Measurements from ENCODE around the gene BAG5.

BAG5 gene

DNA sequence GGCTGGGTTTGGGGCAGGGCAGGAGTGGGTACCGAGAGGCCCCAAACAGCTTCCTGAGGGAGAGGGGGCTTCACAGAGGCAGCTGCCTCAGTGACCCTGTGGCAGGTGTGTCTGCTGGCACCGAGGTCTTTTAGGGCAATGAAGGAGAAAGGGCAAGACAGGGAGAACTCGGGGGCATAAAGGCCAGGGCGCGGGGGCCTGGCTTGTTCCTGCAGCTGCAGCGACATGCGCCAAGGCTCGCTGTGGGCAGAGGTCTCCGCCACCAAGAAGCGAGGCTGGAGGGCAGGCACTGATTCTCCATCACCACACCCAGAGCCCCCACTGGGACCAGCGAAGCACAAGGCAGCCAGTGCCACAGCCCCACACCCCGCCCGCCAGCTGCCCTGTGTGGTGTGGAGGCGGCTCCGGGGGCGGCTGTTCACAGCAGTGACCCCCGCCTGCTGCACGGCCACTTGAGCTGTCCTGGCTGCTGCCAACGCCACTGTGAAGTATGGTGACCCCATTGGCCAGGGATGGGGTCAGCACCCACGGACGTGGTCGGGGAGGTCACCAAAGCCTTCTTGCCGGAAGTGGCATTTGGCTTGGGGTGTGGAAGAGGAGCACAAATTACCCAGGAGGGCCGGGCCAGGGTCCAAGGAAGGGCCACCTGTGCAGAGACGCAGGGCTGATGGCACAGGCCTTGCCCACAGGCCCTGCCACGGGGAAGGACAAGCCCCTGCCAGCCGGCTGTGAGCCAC is 16.4 kb downstream of the BAG5 start:
- no peak for DNase-seq

DNA sequence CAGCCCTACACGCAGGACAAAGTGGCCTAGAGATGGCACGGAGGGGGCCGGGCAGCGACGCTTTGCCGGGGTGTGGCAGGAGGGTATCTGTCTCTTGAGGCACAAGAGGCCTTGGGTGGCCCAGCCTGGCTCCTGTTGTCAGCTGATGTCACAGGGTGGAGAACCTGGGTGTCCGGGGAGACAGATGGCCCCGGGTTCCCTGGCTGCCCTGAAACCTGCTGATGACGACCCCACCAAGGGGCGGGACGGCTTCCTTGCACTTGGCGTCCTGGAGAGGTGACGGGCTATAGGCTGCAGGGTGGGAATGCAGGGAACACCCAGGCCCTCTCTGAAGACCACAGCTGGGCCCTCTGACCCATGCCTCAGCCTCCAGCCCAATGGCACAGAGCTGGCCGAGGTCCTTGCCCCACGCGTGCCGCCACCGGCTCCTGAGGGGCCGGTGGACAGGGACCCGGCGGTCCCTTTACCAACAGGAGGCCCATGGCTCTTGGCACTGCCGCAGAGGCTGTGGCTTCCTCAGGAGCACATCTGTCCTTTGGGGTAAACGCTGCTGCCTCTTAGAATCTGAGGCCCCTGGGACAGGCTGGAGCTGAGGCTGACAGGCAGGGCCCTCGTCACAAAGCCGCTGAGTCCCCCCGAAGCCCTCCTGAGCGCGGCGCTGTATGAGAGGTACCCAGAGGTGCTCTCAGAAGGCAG is 17.1 kb downstream of the BAG5 start:
- DNase-seq = no peak

DNA sequence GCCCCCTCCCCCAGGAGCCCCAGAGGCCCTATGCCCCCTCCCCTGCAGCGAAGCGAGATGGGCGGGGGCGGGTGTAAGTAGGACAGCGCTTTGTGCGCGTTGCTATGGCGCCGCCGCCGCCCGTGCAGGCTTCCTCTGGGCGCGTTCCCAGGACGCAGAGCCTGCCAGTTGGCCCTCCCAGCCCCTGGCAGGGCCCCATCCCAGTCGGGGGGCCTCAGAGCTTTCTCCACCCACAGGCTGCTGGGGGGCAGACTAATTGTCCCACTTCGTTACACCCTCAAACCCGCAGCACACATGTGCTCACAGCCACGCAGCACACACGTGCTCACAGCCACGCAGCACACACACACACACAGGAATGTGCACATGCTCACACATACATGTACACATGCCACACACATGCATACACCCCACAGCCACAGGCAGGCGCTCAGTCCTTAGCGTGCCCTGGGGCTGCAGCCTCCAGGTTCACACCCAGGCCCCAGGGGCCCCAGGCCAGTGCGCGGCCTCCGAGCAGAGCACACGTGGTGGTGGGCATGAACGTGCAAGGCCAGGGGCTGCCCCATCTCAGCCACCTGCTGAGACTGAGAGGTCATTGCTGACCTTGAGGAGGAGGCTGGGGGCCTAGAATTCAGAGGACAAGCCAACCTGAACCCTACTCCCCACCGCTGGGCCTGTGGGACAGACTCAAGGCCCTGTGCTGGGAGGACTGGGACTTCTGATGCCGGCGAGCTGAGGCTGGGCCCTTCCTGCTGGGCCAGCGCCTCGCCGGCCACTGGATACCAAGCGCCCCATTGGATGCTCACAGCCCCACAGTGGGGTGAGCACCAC is 17.9 kb downstream of the BAG5 start:
- no peak for DNase-seq

DNA sequence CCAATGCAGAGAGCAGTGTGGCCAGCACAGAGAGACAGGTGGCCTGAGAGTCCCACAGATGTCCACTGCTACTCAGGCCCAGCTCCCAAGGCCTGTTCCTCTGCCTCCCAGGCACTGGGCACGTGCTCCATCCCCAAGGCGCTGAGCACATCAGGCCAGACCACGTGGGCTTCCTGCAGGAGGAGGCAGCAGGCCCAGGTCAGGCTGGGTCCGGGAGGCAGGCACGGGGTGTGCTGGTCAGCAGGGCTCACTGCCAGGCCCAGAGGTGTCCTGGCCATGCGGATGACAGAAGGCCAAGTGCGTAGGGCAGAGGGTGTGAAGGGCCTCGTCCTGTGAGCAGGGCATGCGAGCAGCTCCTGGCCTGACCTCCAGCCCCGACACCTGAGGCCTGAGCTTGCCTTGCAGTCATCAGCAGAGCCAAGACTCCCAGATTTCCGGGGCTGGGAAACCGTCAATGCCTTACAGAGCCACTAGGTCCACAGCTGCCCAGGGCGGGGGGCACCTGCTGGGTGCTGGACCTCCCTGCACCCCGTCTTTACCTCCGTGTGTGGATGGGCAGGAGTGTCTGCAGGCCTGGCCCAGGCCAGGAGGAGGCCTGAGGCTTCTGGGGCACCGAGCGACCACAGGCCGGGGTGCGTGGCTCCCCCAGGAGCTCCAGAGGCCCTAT is 18.6 kb downstream of the BAG5 start:
- DNase-seq = no peak

DNA sequence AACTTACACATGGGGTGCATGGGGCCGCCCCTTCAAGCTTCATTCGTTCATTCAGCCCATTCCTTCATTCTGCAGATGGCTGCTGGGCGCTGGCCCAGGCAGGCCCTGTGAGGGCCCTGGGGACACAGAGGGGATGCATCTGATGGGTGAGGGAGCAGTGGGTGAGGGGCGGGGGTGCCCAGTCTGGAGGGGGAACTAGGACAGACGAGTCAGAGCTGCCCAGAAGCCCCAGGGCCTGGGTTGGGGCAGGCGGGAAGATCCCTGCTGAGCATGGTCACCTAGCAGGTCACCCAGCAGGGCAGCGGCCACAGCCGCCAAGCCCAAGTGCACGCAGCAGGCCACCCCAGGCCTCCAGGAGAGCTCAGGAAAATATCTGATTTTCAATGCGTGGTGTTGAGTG is 19.3 kb downstream of the BAG5 start:
- no peak for DNase-seq

DNA sequence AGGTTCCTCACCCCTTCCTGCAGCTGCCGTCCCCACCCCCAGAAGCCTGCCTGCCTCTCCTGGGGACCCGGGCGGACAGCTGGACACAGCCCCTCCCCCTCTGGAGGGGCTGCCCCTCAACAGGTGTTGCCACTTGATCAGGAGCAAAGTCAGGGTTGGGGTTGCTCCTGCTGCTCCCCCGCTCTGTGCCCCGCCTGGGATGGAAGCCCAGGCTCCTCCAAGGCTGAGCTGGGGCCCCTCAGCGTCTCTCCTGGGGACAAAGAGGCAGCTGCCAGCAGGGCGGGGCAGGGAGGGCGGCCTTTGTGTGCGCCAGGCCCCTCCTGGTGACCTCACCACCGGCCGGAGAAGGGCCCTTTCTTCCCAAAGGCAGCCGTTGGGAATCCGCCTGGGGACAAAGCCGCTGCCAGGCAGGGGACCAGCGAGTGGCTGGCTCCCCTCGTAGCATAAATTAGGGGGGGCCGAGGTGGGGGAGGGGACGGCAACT is 19.8 kb downstream of the BAG5 start:
- DNase-seq = no peak

DNA sequence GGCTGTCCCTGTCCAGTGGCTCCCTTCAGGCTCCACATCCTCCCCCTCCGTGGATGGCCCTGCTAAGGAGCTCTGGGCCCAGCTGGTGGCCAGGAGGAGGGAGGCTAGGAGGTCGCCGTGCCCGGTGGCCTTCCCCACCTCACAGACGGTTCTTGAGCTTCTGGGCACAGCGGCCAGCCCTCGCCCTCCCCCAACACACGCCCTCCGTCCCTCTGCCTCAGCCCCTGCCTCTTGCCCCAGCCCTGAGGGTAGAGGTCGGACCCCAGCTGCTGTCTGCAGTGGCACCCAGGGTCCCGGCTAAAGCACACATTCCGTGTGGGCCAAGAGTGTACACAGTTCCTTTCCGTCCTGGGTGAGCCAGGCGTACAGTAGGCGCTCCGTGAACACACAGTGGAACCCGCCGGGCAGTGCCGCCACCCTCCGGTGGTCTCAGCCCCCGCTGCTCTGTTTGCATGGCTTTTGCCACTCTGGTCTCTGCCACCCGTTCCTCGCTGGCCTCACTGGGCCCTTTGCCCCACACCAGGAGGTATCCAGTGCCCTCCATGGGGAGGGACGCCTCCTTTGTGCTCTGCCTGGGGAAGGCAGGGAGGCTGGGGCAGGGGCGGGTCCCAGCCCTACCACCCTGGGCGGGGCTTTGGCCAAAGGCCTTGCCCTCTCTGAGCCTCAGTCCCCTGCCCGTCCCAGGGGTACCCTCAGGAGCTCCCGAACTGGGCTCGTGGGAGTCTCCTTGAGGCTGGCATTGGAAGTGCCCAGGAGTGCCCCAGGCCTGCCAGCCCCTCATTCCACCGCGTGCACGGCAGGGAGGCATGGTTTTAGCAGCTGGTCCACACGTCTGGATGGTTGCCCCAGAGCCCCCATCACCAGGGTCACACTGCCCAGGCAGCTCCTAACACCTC is 20.5 kb downstream of the BAG5 start:
- no peak for DNase-seq

DNA sequence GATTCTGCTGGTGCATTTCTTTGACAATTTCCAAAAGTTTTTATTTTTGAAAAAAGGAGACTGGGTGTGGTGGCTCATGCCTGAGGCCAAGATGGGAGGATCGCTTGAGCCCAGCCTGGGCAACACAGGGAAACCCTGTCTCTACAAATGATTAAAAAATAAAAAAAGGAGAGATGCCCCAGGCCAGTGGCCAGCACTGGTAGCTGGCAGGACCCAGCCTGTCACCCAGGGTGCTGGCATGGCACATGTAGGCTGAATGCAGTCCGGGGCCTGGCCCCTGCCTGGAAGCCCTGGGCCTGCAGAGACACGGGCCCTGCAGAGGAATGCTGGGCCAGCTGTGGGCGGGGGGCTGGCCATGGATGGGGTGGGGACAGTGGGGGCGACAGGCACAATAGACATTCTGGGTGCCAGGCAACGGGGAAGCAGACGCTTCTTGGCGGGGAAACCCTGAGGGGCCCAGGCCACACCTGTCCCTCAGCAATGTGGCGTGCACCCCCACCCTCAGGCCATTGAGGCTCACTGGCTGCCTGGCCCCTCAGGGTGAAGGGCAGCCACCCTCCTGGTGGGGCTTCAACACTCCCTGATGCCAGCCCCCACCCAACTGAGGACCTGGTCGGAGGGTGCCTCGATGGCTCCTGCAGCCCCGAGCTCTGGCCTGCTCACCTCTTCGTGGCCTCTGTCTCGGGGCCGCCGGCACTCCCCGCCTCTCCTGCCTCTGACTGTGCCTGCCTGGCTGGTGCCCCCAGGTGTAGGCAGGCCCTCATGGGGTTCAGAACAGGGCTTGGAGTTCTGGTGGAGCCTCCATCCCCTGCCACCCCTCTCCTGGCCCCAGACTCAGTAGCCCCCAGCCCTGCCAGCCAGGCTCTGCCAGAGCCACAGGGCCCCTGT is 21.4 kb downstream of the BAG5 start:
- no peak for DNase-seq

DNA sequence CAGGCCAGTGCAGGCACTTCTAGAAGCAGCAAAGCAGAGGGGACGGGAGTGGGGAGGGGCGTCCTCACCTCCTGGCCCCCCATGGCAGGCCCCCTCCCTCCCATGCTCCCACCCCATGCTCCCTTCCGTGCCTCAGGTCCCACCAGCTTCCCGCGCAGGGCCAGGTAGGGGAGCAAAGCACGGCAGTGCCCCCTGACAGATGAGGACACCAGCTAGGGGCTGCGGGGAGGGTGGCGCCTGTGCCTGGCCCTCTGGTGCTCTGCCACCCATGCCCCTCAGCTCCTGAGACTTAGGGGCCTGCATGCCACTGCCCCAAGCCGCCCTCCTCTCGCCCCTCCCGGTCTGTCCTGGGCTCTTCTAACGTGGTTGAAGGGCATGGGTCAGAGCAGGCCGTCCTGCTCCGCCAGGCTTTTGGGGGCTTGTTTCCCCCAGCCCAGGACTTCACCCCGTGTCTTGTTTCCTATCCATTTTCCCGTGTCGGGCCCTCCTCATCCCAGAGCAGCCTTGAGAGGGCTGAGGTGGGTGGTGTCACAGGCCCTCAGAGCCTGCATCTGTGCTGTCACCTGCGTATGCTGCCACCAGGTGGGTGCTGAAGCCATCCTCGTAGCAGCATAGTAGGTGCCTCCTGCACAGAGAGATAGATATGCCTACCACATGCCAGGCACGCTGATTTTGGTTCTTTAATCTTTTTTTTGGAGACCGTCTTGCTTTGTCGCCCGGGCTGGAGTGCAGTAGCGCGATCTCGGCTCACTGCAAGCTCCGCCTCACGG is 23.2 kb downstream of the BAG5 start:
- no peak for DNase-seq

DNA sequence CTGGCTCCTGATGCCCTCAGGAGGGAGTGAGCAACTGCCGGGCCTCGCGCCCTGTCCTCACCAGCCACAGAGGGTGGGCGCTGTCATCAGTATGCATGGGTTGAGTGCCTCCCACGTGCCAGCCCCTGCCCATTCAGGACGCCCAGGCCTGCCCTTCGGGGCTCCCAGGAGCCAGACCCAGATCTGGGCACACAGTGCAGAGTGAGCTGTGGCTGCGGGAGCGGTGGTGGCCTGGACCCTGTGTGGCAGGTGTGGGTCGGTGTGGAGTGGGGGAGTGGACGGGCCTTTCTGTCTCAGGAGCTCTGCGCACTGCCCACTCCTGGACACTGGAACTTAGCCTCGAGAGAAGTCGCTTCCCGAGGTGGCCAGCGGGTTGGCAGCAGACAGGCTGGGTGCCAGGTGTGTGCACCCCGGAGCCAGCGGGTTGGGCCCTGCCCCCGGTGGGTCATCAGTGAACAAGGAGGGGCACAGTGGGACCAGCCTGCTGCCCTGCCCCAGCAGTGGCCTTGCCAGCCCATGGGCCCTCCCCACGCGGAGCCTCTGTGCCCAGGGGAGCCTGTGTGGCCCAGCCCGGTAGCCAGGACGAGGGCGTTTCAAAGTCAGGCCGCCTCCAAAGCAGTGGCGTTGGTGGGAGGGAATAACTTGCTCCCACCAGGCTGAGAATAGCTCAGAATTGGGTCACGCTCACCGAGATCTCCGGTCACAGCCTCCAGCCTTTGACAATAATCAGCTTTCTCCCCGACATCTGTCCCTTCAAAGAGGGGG is 24.0 kb downstream of the BAG5 start:
- DNase-seq = no peak

DNA sequence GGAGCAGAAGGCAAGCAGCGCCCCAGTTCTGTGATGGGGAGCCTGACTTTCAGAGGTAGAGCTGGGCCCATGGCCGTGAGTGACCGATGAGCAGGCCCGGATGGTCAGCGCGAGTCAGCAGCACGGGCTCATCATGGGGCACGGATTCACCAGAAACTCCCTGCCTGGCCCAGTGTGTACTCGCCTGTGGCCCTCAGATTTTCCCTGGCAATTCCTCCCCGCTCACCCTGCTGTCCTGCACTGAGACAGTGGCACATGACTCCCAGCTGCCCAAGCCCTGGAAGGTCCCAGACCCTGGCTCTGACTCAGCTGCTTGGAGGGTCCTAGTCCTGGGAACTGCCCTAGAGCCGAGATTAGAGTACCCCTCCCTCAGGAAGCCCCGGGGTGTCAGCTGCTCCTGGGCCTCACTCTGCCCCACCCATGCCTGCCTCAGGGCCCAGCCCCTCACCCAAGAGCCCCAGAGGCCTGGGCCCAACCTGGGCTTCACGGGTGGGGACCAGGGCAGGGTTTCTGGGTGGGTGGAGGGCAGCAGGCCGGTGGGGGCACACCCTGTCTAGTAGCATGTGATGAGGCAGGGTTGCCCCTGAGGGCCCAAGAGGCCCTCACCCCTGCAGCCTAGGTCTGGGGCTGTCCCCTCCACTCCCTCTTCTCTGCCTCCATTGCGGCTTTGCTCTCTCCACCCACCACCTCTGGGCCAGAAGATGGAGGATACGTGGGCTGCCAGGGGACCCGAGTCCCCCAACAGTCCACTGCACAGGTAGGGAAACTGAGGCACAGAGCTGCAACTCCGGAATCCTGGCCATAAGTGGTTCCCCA is 25.1 kb downstream of the BAG5 start:
- DNase-seq = no peak

DNA sequence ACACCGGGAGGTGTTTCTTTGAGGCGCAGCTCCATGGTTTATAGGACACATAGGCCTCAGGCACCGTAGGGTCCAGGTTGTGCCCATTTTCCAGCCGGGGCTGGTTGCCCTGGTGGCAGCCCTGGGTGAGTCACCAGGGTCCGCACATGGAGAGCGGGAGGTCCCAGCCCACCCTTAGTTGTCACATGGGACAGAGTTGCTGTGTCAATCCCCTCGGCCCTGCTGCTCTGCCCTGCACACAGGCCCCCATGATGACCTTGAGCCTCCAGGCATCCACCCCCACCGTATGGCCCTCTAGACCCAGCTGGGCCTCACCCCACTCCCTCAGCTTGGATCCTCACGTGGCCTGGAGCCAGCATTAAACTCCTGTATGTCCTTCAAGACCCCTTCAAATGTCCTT is 25.8 kb downstream of the BAG5 start:
- no peak for DNase-seq

DNA sequence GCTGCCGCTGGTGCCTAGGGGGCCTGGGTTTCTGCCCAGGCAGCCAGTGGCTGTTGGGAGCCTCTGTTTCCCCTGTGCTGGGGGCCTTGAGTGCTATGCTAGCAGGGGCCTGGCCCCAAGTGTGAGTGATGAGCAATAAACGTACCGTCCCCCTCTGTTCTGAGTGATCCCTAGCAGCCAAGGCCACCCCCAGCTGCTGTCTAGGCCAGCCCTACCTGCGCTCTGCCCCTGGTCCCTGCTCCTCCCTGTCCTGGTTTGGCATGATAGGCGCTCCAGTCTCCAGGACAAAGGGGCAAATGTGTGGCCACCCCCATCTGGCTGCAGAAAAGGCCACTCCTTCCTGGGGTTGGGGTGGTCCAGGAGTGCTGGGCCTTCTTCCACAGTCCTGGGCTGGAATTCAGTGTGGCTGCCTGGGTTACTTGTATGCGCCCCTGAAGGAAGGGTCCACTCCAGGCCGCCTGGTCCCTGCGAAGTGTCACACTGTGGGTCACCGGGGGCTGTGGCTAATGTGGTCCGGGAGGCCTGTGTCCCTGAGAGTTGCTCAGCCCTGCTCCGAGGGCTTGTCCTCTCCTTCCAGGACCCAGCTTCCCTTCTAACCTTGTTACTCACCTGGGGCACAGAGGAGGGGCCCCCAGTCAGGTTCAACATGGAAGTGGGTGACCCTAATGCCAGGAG is 26.4 kb downstream of the BAG5 start:
- DNase-seq = no peak

DNA sequence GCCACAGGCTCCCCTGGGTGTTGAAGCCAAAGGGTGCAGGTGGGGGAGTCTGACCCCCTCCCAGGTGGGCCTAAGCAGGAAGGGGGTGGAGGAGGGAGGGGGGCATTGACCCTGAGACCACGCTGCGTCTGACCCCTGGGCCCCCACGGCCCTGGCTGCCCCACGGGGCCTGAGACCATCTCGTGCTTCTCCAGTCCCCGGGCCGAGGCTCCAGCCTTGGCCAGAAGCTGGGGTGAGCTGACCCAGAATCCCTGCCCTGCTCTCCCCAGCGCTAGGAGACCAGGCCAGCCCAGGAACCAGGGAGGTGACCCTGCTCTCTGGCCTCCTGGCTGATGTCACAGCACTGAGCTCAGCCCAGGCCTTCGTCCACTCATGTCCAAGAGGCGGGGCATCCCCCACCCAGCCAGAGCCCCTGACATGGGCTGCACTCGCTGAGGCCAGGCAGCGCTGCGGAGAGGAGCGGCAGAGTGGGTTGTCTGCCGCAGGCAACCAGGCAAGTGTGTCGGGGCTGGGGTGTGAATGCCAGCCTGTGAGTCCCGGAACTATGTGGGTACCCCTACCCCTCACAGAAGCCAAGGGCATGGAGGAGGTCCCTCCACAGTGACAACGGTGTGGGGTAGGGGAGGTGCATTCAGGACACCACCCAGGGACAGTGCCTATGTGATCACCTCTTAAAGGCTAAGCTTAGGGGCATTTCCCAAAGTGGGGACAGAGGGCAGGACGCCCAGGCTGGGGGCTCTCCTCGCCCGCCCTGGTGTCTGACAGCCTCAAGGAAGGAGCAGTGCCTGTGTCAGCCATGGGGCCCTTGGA is 27.2 kb downstream of the BAG5 start:
- no peak for DNase-seq

DNA sequence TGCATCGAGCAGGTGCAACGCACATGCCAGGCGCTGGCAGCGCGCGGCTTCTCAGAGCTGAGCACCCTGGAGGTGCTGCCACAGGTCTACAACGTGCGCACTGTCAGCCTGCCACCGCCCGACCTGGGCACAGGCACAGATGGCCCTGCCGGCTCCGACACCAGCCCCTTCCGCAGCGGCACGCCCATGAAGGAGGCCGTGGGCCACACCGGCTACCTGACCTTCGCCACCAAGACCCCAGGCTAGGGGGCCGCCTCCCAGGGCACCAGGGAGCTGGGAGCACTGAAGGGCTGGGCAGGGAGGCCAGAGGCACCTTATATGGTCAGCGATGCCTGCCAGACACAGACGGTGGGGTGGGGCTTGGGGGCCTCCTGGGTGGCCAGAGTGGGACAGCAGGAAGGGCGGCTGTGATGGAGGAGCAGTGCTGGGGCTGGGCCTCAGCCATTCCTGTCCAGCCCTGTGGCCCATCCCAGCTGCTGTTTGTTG is 27.8 kb downstream of the BAG5 start:
- no peak for DNase-seq

DNA sequence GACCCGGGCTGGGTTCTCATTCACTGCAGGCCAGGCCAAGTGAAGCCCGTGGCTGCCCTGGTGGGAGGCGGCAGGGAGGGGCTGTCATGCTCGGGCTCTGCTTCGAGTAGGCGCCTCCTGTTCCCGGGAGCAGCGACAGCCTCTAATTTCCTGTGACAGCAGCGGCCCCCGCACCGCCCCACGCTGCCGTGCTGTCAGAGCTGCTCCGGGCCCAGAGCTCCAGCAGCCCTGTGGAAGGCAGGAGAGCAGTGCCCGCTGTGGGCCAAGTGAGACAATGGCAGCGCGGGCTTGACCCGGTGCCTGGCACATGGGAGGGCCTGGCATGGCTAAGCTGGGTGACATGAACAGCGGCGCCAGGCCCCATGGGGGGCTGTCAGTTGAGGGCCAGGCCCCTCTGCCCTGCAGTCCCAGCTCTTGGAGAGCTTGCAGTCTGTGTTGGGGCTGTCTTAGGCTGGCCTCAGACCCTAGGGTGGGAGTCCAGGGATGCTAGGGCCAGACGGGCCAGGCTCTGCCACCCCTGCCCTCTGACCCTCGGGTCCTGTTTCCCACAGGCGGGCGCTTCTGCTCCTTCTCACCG is 28.4 kb downstream of the BAG5 start:
- no peak for DNase-seq
